CD14-positive monocyte (primary cell): Measurements from ENCODE around the gene CRISP1. TPM values are rescaled to one million over a fixed set of nuclear protein-coding genes. Genes with fewer than 3 reads are reported as not detected.

Experiments used
- DNase-seq, 3 donors: peaks; one replicate each; pipeline ENCODE4 v3.0.0-alpha.2; 2011 to 2022
- H2AFZ ChIP-seq: 2 replicates; pipeline ENCODE4 v1.6.0; 2012; ENCODE audit warnings: mild to moderate bottlenecking, low read depth, low read length, inconsistent platforms; ENCODE audit not compliant: insufficient read depth, poor library complexity, severe bottlenecking
- H3K27ac ChIP-seq, 2 donors: 1 replicate in 1 of 2; 2 replicates in 1 of 2; pipeline ENCODE4 v1.5.1; 2012 to 2013; ENCODE audit warnings: low read length in 2 of 2, control low read depth in 1 of 2, inconsistent platforms in 1 of 2, low read depth in 1 of 2, mild to moderate bottlenecking in 1 of 2
- H3K27me3 ChIP-seq, 2 donors: one replicate each; pipeline versions ENCODE4 v1.6.0 to v1.6.1; 2011 to 2013; ENCODE audit warnings: low read length in 2 of 2; ENCODE audit not compliant: control insufficient read depth in 2 of 2, insufficient read depth in 2 of 2
- H3K36me3 ChIP-seq, 2 donors: replicated peaks in 1 of 2; 1 replicate in 1 of 2; 2 replicates in 1 of 2; pipeline versions ENCODE4 v1.5.1 to v1.6.1; 2012 to 2013; ENCODE audit warnings: low read length in 2 of 2, control low read depth in 1 of 2, inconsistent platforms in 1 of 2, mild to moderate bottlenecking in 1 of 2; ENCODE audit not compliant: insufficient read depth in 2 of 2, control insufficient read depth in 1 of 2
- H3K4me1 ChIP-seq, 2 donors: 1 replicate in 1 of 2; 2 replicates in 1 of 2; pipeline versions ENCODE4 v1.5.1 to v1.6.1; 2012 to 2013; ENCODE audit warnings: low read length in 2 of 2, control low read depth in 1 of 2, inconsistent platforms in 1 of 2, mild to moderate bottlenecking in 1 of 2, moderate library complexity in 1 of 2; ENCODE audit not compliant: insufficient read depth in 2 of 2, control insufficient read depth in 1 of 2
- H3K4me2 ChIP-seq: replicated peaks from 2 replicates; pipeline ENCODE3; 2012; ENCODE audit warnings: low read length, moderate library complexity, mild to moderate bottlenecking; ENCODE audit not compliant: poor library complexity, severe bottlenecking; ENCODE audit errors: extremely low read depth
- H3K4me3 ChIP-seq, 3 experiments: fragments of 200-600 bp in 1 of 3; sonication (generic) in 1 of 3; replicated peaks in 1 of 3; 1 replicate in 2 of 3; 2 replicates in 1 of 3; pipeline ENCODE4 v1.5.1; 2011 to 2013; ENCODE audit warnings: low read length in 3 of 3, mild to moderate bottlenecking in 3 of 3, control low read depth in 2 of 3, low read depth in 2 of 3, inconsistent platforms in 1 of 3, moderate library complexity in 1 of 3
- H3K79me2 ChIP-seq: 2 replicates; pipeline ENCODE4 v1.6.0; 2012; ENCODE audit warnings: mild to moderate bottlenecking, control low read depth, inconsistent platforms, low read length, moderate library complexity; ENCODE audit not compliant: insufficient read depth
- H3K9ac ChIP-seq: 2 replicates; pipeline ENCODE4 v1.6.0; 2017; ENCODE audit warnings: low read length, mild to moderate bottlenecking; ENCODE audit not compliant: insufficient read depth, poor library complexity, severe bottlenecking
- H3K9me3 ChIP-seq, 2 donors: replicated peaks in 1 of 2; 1 replicate in 1 of 2; 2 replicates in 1 of 2; pipeline versions ENCODE4 v1.5.1 to v1.6.1; 2012 to 2013; ENCODE audit warnings: low read length in 2 of 2, control low read depth in 1 of 2; ENCODE audit not compliant: control insufficient read depth in 1 of 2, insufficient read depth in 1 of 2
- H4K20me1 ChIP-seq: 2 replicates; pipeline ENCODE4 v1.6.0; 2012; ENCODE audit warnings: mild to moderate bottlenecking, low read length, control low read depth, moderate library complexity; ENCODE audit not compliant: insufficient read depth
- H3K27ac Mint-ChIP-seq, 7 donors: one replicate each; pipeline ENCODE4 v1.8.0; 2020; ENCODE audit warnings: mild to moderate bottlenecking in 7 of 7, mixed read lengths in 7 of 7, moderate library complexity in 6 of 7, inconsistent platforms in 2 of 7
- H3K27me3 Mint-ChIP-seq, 3 donors: one replicate each; pipeline ENCODE4 v1.8.0; 2021 to 2022; ENCODE audit warnings: low read depth in 3 of 3, mild to moderate bottlenecking in 3 of 3, mixed read lengths in 3 of 3, moderate library complexity in 3 of 3, inconsistent platforms in 1 of 3
- H3K36me3 Mint-ChIP-seq, 2 donors: one replicate each; pipeline ENCODE4 v1.8.0; 2020; ENCODE audit warnings: mixed read lengths in 2 of 2, inconsistent platforms in 1 of 2, mild to moderate bottlenecking in 1 of 2
- H3K4me1 Mint-ChIP-seq: one replicate; pipeline ENCODE4 v1.8.0; 2020; ENCODE audit warnings: mild to moderate bottlenecking, mixed read lengths
- H3K4me3 Mint-ChIP-seq, 2 donors: one replicate each; pipeline ENCODE4 v1.8.0; 2020; ENCODE audit warnings: mild to moderate bottlenecking in 2 of 2, mixed read lengths in 2 of 2, moderate library complexity in 1 of 2
- H3K9me3 Mint-ChIP-seq, 7 donors: one replicate each; pipeline ENCODE4 v1.8.0; 2020 to 2022; ENCODE audit warnings: mixed read lengths in 7 of 7, mild to moderate bottlenecking in 6 of 7, moderate library complexity in 6 of 7, inconsistent platforms in 2 of 7
- CTCF ChIP-seq: fragments of 200-600 bp; IDR thresholded peaks from one replicate; pipeline ENCODE4 v1.8.0; 2022; ENCODE audit warnings: antibody characterized with exemption, mild to moderate bottlenecking
- WGBS: methylation state at CpG from one replicate; pipeline ENCODE4 v1.1.5; 2013; ENCODE audit warnings: missing lambda C conversion rate; ENCODE audit not compliant: insufficient coverage; 5-methylcytosine and 5-hydroxymethylcytosine counted together
- intact Hi-C, 2 donors: fragments of 100-400 bp; cut with micrococcal nuclease; formaldehyde crosslinking; loops; one replicate each; pipeline versions ENCODE4 v1.15.0 to v1.15.1; 2023
- polyA plus RNA-seq, 3 donors: library from polyadenylated mRNA; depleted of rRNA in 1 of 3; unstranded in 2 of 3; stranded (reverse) in 1 of 3; fragments of 300-500 nt in 2 of 3; fragments of >200 nt in 1 of 3; fragmentation: Illumina TruSeq in 2 of 3; gene quantifications; 1 replicate in 2 of 3; 2 replicates in 1 of 3; pipeline ENCODE4 v1.2.3, GENCODE V29; 2012 to 2021

The CRISP1 gene
- polyA plus RNA-seq, 3 donors: not detected

- H4K20me1 ChIP-seq: no peaks in the 10 kb centered on the region
- H2AFZ ChIP-seq: no peak overlapping the region
- intact Hi-C loops: no loop called here
- no peak overlapping the region for H3K4me2 ChIP-seq
- H3K4me3 ChIP-seq: no peak overlapping the region
- H3K27ac ChIP-seq: no peak overlapping the region
- Mint-ChIP-seq H3K27ac (no peak overlapping the region), H3K4me3 (no peak overlapping the region), H3K4me1 (no peaks in the 10 kb centered on the region), H3K36me3 (no peaks in the 10 kb centered on the region), H3K27me3 (no peaks in the 10 kb centered on the region), H3K9me3 (peaks cover 0 to 1% (median 0%) of the 10 kb centered on the region in 7 donors)
- no CpG with 5 or more reads among the region's 2 CpGs for WGBS
- no peak for TF ChIP-seq CTCF
- no peaks in the 10 kb centered on the region for H3K27me3 ChIP-seq
- H3K36me3 ChIP-seq: no peaks in the 10 kb centered on the region
- H3K79me2 ChIP-seq: no peaks in the 10 kb centered on the region
- DNase-seq: no peak
- H3K9me3 ChIP-seq: no peaks in the 10 kb centered on the region
- H3K9ac ChIP-seq: no peak overlapping the region
- H3K4me1 ChIP-seq: no peaks in the 10 kb centered on the region
These were observed 27.2 kb downstream of the CRISP1 start for GRCh38 chr6:49839162-49839561.

GRCh38 chr6:49835140-49835539 is 31.2 kb downstream of the CRISP1 start:
- no peak overlapping the region for H3K27ac ChIP-seq
- H3K4me2 ChIP-seq: no peak overlapping the region
- no peaks in the 10 kb centered on the region for H3K36me3 ChIP-seq
- no peaks in the 10 kb centered on the region for H4K20me1 ChIP-seq
- no peaks in the 10 kb centered on the region for H3K4me1 Mint-ChIP-seq
- no peak overlapping the region for H3K4me3 Mint-ChIP-seq
- no peaks in the 10 kb centered on the region for H3K27me3 Mint-ChIP-seq
- H3K9me3 Mint-ChIP-seq: peaks cover 0 to 2% (median 0%) of the 10 kb centered on the region in 7 donors
- H3K9me3 ChIP-seq: no peaks in the 10 kb centered on the region
- no peaks in the 10 kb centered on the region for H3K36me3 Mint-ChIP-seq
- no CpG with 5 or more reads among the region's 3 CpGs for WGBS
- no peak overlapping the region for H3K9ac ChIP-seq
- intact Hi-C loops: no loop called here
- no peak for DNase-seq
- no peaks in the 10 kb centered on the region for H3K4me1 ChIP-seq
- no peak for TF ChIP-seq CTCF
- no peak overlapping the region for H3K27ac Mint-ChIP-seq
- H3K4me3 ChIP-seq: no peak overlapping the region
- no peak overlapping the region for H2AFZ ChIP-seq
- H3K79me2 ChIP-seq: no peaks in the 10 kb centered on the region
- H3K27me3 ChIP-seq: no peaks in the 10 kb centered on the region
